DOHH2 (cell line): ENCODE results near the gene CDV3.

Experiments used
- H3F3A ChIP-seq: fragments of 200-600 bp; sonication (generic), shearing (Covaris generic); 2 replicates; pipeline ENCODE4 v1.6.0; 2016; ENCODE audit warnings: antibody characterized with exemption, mild to moderate bottlenecking; ENCODE audit not compliant: control insufficient read depth, insufficient read depth
- H3K27ac ChIP-seq: fragments of 200-600 bp; sonication (generic); 2 replicates; pipeline ENCODE4 v1.5.1; 2014; ENCODE audit warnings: low read depth, mild to moderate bottlenecking, low read length, moderate library complexity
- H3K27me3 ChIP-seq: fragments of 200-600 bp; sonication (generic); 2 replicates; pipeline ENCODE4 v1.6.1; 2014; ENCODE audit warnings: mild to moderate bottlenecking, low read length, mixed read lengths; ENCODE audit not compliant: control insufficient read depth
- H3K36me3 ChIP-seq: fragments of 200-600 bp; sonication (generic); 2 replicates; pipeline ENCODE4 v1.6.1; 2014; ENCODE audit warnings: mild to moderate bottlenecking, low read length, moderate library complexity, mixed read lengths; ENCODE audit not compliant: control insufficient read depth
- H3K4me1 ChIP-seq: fragments of 200-600 bp; sonication (generic); 2 replicates; pipeline ENCODE4 v1.6.1; 2014; ENCODE audit warnings: mild to moderate bottlenecking, low read length, mixed read lengths; ENCODE audit not compliant: control insufficient read depth
- H3K4me2 ChIP-seq: fragments of 200-600 bp; sonication (generic); 2 replicates; pipeline ENCODE4 v1.6.0; 2014; ENCODE audit warnings: mild to moderate bottlenecking, low read length, moderate library complexity
- H3K4me3 ChIP-seq: fragments of 200-600 bp; sonication (generic); 2 replicates; pipeline ENCODE4 v1.5.1; 2014; ENCODE audit warnings: mild to moderate bottlenecking, low read length, mixed read lengths
- H3K79me2 ChIP-seq: fragments of 200-600 bp; sonication (generic); 2 replicates; pipeline ENCODE4 v1.6.1; 2014; ENCODE audit warnings: mild to moderate bottlenecking, low read length, mixed read lengths; ENCODE audit not compliant: control insufficient read depth
- H3K9me2 ChIP-seq: fragments of 200-600 bp; sonication (generic); replicated peaks from 2 replicates; pipeline ENCODE4 v1.6.1; 2014; ENCODE audit warnings: mild to moderate bottlenecking, low read length, mixed read lengths; ENCODE audit not compliant: control insufficient read depth
- H3K9me3 ChIP-seq: fragments of 200-600 bp; sonication (generic); 2 replicates; pipeline ENCODE4 v1.6.1; 2014; ENCODE audit warnings: antibody characterized with exemption, low read length, mixed read lengths; ENCODE audit not compliant: control insufficient read depth, insufficient read depth
- H4K20me1 ChIP-seq: fragments of 200-600 bp; sonication (generic); 2 replicates; pipeline ENCODE4 v1.6.0; 2014; ENCODE audit warnings: low read depth, mild to moderate bottlenecking, antibody characterized with exemption, low read length, moderate library complexity; ENCODE audit not compliant: control insufficient read depth, insufficient read depth
- CTCF ChIP-seq: fragments of 200-600 bp; sonication (generic); IDR thresholded peaks from one replicate; pipeline ENCODE4 v1.5.1; 2014; ENCODE audit warnings: antibody characterized with exemption, mild to moderate bottlenecking, low read depth, low read length; ENCODE audit not compliant: poor library complexity, severe bottlenecking
- EZH2phosphoT487 ChIP-seq: fragments of 200-600 bp; sonication (generic); IDR thresholded peaks from 2 replicates; pipeline ENCODE4 v1.6.1; 2017; ENCODE audit warnings: borderline replicate concordance, mild to moderate bottlenecking, antibody characterized with exemption, low read length, moderate library complexity, mixed read lengths

The CDV3 gene

GRCh38 chr3:133588035-133588434 lies 14.5 kb downstream of the CDV3 start:
- H3K4me3 ChIP-seq: no peak overlapping the region
- H4K20me1 ChIP-seq: peaks cover 29% of the 10 kb centered on the region
- H3F3A ChIP-seq: peaks cover 72% of the 10 kb centered on the region
- H3K9me2 ChIP-seq: no peaks in the 10 kb centered on the region
- no peak overlapping the region for H3K4me2 ChIP-seq
- peaks cover 4% of the 10 kb centered on the region for H3K4me1 ChIP-seq
- H3K9me3 ChIP-seq: no peaks in the 10 kb centered on the region
- TF ChIP-seq CTCF (no peak), EZH2phosphoT487 (no peak)
- H3K27ac ChIP-seq: no peak overlapping the region
- H3K27me3 ChIP-seq: no peaks in the 10 kb centered on the region
- peaks cover 38% of the 10 kb centered on the region for H3K79me2 ChIP-seq
- peaks cover 68% of the 10 kb centered on the region for H3K36me3 ChIP-seq

- Histone ChIP-seq H3K4me1 (no peaks in the 10 kb centered on the region), H3K9me3 (no peaks in the 10 kb centered on the region), H4K20me1 (peaks cover 20% of the 10 kb centered on the region), H3K27ac (no peak overlapping the region), H3K9me2 (no peaks in the 10 kb centered on the region), H3K4me3 (no peak overlapping the region), H3K27me3 (no peaks in the 10 kb centered on the region), H3K36me3 (peaks cover 59% of the 10 kb centered on the region), H3F3A (peaks cover 72% of the 10 kb centered on the region), H3K4me2 (no peak overlapping the region), H3K79me2 (peaks cover 30% of the 10 kb centered on the region)
- TF ChIP-seq CTCF (no peak), EZH2phosphoT487 (no peak)
Observed at GRCh38 chr3:133588784-133589465, 15.4 kb downstream of the CDV3 start.

GRCh38 chr3:133589503-133589902 lies 16.0 kb downstream of the CDV3 start:
- peaks cover 67% of the 10 kb centered on the region for H3F3A ChIP-seq
- TF ChIP-seq CTCF: no peak
- TF ChIP-seq EZH2phosphoT487: no peak
- no peak overlapping the region for H3K4me2 ChIP-seq
- no peaks in the 10 kb centered on the region for H3K4me1 ChIP-seq
- H3K4me3 ChIP-seq: no peak overlapping the region
- H3K79me2 ChIP-seq: peaks cover 24% of the 10 kb centered on the region
- no peaks in the 10 kb centered on the region for H3K27me3 ChIP-seq
- H3K9me3 ChIP-seq: no peaks in the 10 kb centered on the region
- H3K9me2 ChIP-seq: no peaks in the 10 kb centered on the region
- H3K27ac ChIP-seq: no peak overlapping the region
- peaks cover 53% of the 10 kb centered on the region for H3K36me3 ChIP-seq
- H4K20me1 ChIP-seq: peaks cover 20% of the 10 kb centered on the region
